Endodermal cell (in vitro differentiated cells): ENCODE measurements around the gene CIZ1. TPM values are rescaled to one million over a fixed set of nuclear protein-coding genes. Genes with fewer than 3 reads are reported as not detected.
A peak's percentile ranks its signal among the peaks of the same experiment; 100 is the strongest.

Experiments used
- DNase-seq: peaks from one replicate; pipeline ENCODE4 v3.0.0-alpha.2; 2017
- H3K27ac ChIP-seq: 2 replicates; pipeline ENCODE4 v1.5.1; 2013; ENCODE audit warnings: mild to moderate bottlenecking, low read depth, low read length, moderate library complexity
- H3K27me3 ChIP-seq: 2 replicates; pipeline ENCODE4 v1.6.1; 2013; ENCODE audit warnings: mild to moderate bottlenecking, low read length, moderate library complexity; ENCODE audit not compliant: insufficient read depth, control insufficient read depth, poor library complexity, severe bottlenecking
- H3K36me3 ChIP-seq: 2 replicates; pipeline ENCODE4 v1.7.0; 2013; ENCODE audit warnings: mild to moderate bottlenecking, low read length, moderate library complexity; ENCODE audit not compliant: control insufficient read depth, insufficient read depth
- H3K4me1 ChIP-seq: one replicate; pipeline ENCODE4 v1.7.0; 2013; ENCODE audit warnings: low read length; ENCODE audit not compliant: control insufficient read depth, insufficient read depth
- H3K4me3 ChIP-seq: 2 replicates; pipeline ENCODE4 v1.5.1; 2013; ENCODE audit warnings: mild to moderate bottlenecking, low read length, moderate library complexity
- H3K9ac ChIP-seq: 2 replicates; pipeline ENCODE4 v1.6.1; 2013; ENCODE audit warnings: mild to moderate bottlenecking, low read length, moderate library complexity; ENCODE audit not compliant: poor library complexity, severe bottlenecking; ENCODE audit errors: extremely low read depth
- H3K9me3 ChIP-seq: 2 replicates; pipeline ENCODE4 v1.6.1; 2013; ENCODE audit warnings: mild to moderate bottlenecking, low read length, moderate library complexity; ENCODE audit not compliant: control insufficient read depth
- H3K27ac Mint-ChIP-seq: 2 replicates; pipeline ENCODE4 v1.8.0; 2020; ENCODE audit warnings: mixed read lengths
- H3K27me3 Mint-ChIP-seq: 2 replicates; pipeline ENCODE4 v1.8.0; 2021; ENCODE audit warnings: mild to moderate bottlenecking, mixed read lengths; ENCODE audit not compliant: insufficient read depth
- H3K36me3 Mint-ChIP-seq: 2 replicates; pipeline ENCODE4 v1.8.0; 2020; ENCODE audit warnings: low read depth, mixed read lengths
- H3K4me1 Mint-ChIP-seq: 2 replicates; pipeline ENCODE4 v1.8.0; 2020; ENCODE audit warnings: mixed read lengths
- H3K4me3 Mint-ChIP-seq: 2 replicates; pipeline ENCODE4 v1.8.0; 2020; ENCODE audit warnings: mild to moderate bottlenecking, moderate library complexity, mixed read lengths
- H3K9me3 Mint-ChIP-seq: 2 replicates; pipeline ENCODE4 v1.8.0; 2020; ENCODE audit warnings: mild to moderate bottlenecking, mixed read lengths
- WGBS, 2 experiments: methylation state at CpG; one replicate each; pipeline versions ENCODE4 v1.1.5 to v1.1.7; 2013; ENCODE audit warnings: missing lambda C conversion rate in 2 of 2, mixed read lengths in 1 of 2; ENCODE audit not compliant: insufficient coverage in 1 of 2, insufficient read length in 1 of 2; 5-methylcytosine and 5-hydroxymethylcytosine counted together
- total RNA-seq, 2 donors: library from RNA; stranded (reverse); fragmentation: NEBNext Ultra II Directional in 1 of 2; extraction: Animal tissue kit (Norgen Biotek cat#: 25700) in 1 of 2; gene quantifications; 2 replicates in 1 of 2; 3 replicates in 1 of 2; pipeline ENCODE4 v1.2.1, GENCODE V29; 2021
- TF ChIP-seq, protein P1 (sequence below): fragments of 200-600 bp; sonication (generic); conservative IDR thresholded peaks from 2 replicates; pipeline ENCODE4 v1.5.0; 2021; ENCODE audit warnings: antibody characterized with exemption, mild to moderate bottlenecking

Gene CIZ1
- total RNA-seq, 2 donors from 2014 or later = 115 to 117 TPM

DNA sequence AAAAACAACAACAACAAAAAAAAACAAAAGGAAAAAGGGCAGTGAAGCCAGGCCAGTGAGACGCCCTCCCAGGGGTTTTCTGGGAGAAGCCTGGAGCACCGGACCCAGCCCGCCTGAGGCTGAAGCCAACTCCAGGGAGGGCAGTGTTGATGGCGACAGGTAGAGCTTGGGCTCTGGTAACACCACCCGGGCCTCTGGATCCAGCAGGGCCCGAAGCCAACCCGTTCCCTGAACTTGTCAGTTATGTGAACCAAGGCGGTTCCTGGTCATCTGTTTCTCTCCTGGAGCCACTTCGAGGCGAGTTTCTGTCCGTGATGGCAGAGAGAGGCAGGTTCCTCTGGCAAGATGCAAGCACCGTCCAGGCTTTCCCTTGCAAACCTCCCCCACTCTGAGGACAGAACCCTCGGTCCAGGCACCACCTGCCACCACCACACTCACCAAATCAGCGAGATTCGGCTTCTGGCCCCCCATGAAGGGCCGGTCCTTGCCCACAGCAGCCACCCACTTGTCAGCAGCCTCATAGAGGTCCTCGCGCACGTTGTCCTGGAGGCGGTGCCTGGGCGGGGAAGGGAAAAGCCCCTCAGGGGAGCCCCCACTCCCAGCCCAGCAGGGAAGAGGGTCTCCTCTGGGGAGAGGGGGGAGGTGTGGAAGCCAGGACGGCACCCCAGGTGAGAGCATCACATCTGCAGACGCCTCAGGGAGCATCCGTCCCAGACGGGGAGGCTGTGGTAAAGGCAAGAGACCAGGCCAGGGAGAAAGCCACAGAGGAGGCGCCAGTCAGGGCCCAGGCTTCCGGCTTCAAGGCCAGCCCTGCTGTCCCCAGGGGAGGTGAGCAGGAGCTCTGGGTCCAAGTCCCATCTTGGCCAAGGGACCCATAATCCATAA lies 69.2 kb downstream of the CIZ1 start:
- Histone ChIP-seq H3K36me3 (peaks cover 21% of the 10 kb centered on the region), H3K27me3 (no peaks in the 10 kb centered on the region), H3K9me3 (no peaks in the 10 kb centered on the region), H3K4me3 (no peak overlapping the region), H3K27ac (no peak overlapping the region), H3K4me1 (no peaks in the 10 kb centered on the region), H3K9ac (no peak overlapping the region)
- peak; percentile 36 for DNase-seq
- TF ChIP-seq, protein P1, sequence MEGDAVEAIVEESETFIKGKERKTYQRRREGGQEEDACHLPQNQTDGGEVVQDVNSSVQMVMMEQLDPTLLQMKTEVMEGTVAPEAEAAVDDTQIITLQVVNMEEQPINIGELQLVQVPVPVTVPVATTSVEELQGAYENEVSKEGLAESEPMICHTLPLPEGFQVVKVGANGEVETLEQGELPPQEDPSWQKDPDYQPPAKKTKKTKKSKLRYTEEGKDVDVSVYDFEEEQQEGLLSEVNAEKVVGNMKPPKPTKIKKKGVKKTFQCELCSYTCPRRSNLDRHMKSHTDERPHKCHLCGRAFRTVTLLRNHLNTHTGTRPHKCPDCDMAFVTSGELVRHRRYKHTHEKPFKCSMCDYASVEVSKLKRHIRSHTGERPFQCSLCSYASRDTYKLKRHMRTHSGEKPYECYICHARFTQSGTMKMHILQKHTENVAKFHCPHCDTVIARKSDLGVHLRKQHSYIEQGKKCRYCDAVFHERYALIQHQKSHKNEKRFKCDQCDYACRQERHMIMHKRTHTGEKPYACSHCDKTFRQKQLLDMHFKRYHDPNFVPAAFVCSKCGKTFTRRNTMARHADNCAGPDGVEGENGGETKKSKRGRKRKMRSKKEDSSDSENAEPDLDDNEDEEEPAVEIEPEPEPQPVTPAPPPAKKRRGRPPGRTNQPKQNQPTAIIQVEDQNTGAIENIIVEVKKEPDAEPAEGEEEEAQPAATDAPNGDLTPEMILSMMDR = no peak
- Mint-ChIP-seq H3K27ac (no peak overlapping the region), H3K27me3 (no peaks in the 10 kb centered on the region), H3K4me1 (peaks cover 7% of the 10 kb centered on the region), H3K9me3 (no peaks in the 10 kb centered on the region), H3K4me3 (no peak overlapping the region), H3K36me3 (peaks cover 21% of the 10 kb centered on the region)
- 92 to 93% methylated on average over 18 to 27 of the region's 27 CpGs for WGBS, 2 experiments

GRCh38 chr9:128121466-128121810 lies 69.9 kb downstream of the CIZ1 start:
- no peak overlapping the region for H3K9ac ChIP-seq
- Mint-ChIP-seq H3K27me3 (no peaks in the 10 kb centered on the region), H3K27ac (no peak overlapping the region), H3K9me3 (no peaks in the 10 kb centered on the region), H3K4me1 (peaks cover 7% of the 10 kb centered on the region), H3K4me3 (no peak overlapping the region), H3K36me3 (peaks cover 21% of the 10 kb centered on the region)
- H3K4me3 ChIP-seq = no peak overlapping the region
- no peaks in the 10 kb centered on the region for H3K9me3 ChIP-seq
- TF ChIP-seq, protein P1 = no peak
- 84 to 92% methylated on average over 4 to 5 of the region's 5 CpGs for WGBS, 2 experiments
- no peaks in the 10 kb centered on the region for H3K4me1 ChIP-seq
- H3K36me3 ChIP-seq = peaks cover 21% of the 10 kb centered on the region
- no peaks in the 10 kb centered on the region for H3K27me3 ChIP-seq
- H3K27ac ChIP-seq = no peak overlapping the region
- DNase-seq = no peak

DNA sequence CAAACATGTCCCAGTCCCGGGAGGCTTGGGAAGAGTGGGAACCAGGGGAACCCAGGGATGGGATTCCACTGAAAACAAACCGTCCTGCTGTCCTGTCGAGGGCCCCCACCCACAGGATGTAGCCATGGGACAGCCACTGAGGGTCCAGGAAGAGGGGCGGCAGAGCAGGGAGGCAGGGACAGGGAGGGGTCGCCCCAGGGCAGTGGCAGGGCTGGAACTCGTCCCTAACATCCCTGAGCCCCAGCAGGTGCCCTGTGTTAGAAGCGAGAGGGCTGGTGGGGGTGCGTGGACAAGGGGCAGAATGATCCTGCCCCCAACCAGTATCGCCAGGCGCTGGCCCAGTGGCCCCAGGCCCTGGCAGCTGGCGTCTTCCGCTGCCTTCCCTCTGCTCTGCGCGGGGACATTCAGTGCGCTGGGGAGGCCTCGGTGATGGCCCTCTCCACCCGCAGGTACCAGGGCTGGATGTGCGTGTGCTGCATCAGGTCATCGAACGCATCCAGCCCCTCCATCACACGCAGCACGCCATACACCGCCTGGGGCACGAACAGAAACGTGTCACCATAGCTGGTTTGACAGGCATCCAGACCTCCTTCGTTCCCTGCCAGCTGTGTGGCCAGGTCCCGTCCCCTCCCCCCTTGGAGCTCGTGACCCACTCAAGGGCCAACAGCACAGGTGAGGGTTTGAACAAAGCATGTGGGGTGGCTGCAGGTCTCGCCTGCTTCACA lies 70.5 kb downstream of the CIZ1 start:
- Mint-ChIP-seq H3K27ac (no peak overlapping the region), H3K9me3 (no peaks in the 10 kb centered on the region)
- H3K4me3 ChIP-seq = no peak overlapping the region

More for the DNA sequence above, 70.5 kb downstream of the CIZ1 start:
- peak; percentile 31 for DNase-seq
- Histone ChIP-seq H3K9ac (no peak overlapping the region), H3K9me3 (no peaks in the 10 kb centered on the region), H3K4me1 (no peaks in the 10 kb centered on the region), H3K27ac (no peak overlapping the region), H3K27me3 (no peaks in the 10 kb centered on the region), H3K36me3 (peaks cover 21% of the 10 kb centered on the region)
- peaks cover 21% of the 10 kb centered on the region for H3K36me3 Mint-ChIP-seq
- H3K4me1 Mint-ChIP-seq = peaks cover 2% of the 10 kb centered on the region
- TF ChIP-seq, protein P1 = no peak
- H3K4me3 Mint-ChIP-seq = no peak overlapping the region
- H3K27me3 Mint-ChIP-seq = no peaks in the 10 kb centered on the region
- WGBS, 2 experiments = 89 to 90% methylated on average over 25 to 29 of the region's 29 CpGs
